GM21447 (cell line): Measurements from ENCODE around the gene PI3.
"Not testable (repeated sequence)": the region's sequence is repeated elsewhere in the genome, so short reads cannot be mapped to it uniquely, and the experiment has no call there.

Experiments
- ATAC-seq: cut with Tn5 transposase; IDR thresholded peaks from one replicate; pipeline ENCODE4 v1.9.1; 2021; ENCODE audit not compliant: unreplicated experiment

The PI3 gene, protein sequence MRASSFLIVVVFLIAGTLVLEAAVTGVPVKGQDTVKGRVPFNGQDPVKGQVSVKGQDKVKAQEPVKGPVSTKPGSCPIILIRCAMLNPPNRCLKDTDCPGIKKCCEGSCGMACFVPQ

DNA sequence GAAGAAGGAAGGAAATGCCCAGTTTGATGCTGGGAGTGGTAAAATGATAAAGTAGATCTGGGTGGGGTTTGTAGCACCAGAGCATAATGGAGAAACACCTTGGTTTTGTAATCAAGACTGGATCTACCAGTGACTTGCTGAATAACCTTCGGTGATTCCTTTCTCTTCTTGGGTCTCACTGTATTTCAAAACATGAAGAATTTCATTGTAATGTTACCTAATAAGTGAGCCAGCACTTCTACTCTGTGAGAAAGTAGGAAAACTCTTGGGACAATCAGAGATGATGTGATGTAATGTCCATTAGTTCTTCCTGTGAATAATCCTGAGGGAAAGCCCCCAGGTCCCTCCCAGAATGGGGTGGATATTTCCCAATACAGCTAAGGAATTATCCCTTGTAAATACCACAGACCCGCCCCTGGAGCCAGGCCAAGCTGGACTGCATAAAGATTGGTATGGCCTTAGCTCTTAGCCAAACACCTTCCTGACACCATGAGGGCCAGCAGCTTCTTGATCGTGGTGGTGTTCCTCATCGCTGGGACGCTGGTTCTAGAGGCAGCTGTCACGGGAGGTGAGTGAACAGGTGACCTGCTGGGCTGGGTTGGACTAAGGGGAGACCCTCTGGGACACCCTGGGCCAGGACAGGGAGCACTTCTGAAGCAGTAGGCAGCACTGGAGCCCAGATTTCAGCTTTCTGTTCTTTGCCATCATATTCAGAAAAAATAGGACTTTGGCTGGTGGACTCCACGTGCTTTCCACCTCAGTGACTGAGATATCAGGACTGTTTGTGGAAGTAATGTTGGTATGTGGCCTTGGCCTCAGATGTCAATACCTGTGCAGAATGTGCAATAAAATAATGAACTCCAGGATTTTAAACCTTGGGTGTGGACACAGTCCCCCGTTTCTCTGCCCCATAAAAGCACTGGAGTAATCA, at the start of gene PI3:
TSS of gene PI3 (plus strand) at position 469 of the 931 bp plus-strand sequence. CDS start at position 490, 21 bp downstream.
- ATAC-seq, result no peak

DNA sequence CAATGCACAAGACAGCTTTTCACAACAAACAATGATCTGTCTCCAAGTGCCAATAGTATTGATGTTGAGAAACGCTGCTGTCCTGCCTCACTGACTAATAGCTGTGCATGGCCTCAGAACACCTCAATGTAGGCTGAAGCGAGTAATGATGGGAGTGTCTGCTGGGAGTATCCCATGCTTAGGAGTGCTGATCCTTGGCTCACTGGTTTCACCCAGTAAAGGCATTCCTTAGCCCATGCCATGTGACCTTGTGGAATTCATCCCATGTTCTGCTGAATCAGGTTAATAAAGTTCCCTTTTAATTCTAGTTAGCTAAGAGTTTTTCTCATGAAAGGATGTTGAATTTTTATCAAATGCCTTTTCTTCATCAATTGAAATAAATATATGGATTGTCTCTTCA, 46.6 kb upstream of the PI3 start:
- no peak for ATAC-seq

DNA sequence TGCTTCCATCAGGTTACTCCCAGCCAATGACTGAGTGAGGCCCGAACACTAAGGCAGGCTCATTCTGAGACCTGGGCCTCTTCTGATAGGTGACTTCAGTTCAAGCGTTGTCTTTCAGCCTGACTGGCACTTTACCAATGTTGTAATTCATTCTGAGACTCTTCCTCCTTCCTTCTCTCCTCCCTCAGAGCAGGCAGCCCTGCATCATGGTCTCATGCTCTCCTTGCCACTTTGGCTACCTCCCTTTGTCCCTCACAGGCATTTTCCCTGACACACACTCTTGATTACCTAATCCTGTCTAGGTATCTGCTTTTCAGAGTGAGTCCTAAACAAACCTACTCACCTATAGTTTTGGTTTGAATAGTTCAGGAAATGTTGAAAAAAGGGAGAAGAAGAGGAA, 37.8 kb upstream of the PI3 start:
- ATAC-seq, result no peak

DNA sequence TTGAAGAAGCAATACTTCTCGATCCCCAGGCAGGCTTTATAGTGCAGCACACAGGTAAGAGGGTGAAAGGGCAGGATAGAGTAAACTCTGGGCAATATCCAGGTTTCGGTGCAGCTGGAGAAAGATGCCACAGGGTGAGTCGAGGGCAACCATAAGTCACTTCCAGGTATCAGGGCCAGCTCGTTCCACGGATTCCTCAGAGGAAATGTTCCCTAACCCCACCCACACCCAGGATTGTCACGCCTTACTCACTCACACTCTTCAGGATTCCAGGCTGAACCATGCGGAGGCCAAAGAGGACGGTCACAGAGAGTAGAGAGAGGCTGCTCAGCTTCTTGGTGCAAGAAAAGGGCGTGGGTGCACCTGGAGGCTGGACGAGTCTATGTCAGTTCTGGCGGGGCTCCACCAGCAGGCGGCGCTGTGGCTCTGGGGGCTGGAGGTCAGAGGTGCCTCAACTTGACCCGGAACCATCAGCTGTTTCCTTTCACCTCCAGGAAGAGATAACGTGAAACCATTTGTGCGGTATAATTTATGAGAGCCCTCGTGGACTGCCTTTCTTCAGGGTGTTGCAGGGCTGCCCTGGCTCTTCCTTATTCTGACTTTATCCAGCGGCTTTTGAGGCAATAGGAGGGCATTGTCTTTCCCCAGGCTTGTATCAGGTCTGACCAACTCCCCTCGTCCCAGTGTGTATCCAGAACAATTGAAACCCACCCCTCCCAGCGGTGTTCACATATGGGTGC, 36.0 kb upstream of the PI3 start:
- no peak for ATAC-seq

DNA sequence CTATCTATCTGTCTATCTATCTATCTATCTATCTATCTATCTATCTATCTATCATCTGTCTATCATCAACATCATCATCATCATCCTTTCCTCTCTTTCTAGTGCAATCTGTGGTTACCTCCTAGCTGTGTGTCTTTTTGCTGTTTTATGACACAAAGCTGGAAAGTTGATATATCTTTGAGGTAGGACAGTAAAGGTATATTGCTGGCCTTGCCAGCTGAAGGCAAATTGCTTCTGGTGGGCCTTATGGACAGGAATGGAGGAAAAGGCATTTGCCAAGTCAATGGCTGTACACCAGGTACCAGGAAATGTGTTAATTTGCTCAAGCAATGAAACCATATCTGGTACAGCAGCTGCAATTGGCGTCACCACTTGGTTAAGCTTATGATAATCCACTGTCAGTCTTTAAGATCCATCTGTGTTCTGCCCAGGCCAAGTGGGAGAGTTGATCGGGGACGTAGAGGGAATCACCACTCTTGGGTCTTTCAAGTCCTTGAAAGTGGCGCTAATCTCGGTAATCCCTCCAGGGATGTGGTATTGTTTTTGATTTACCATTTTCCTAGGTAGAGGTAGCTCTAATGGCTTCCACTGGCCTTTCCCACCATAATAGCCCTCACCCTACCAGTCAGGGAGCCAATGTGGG, 34.8 kb upstream of the PI3 start:
- not testable (repeated sequence) for ATAC-seq

DNA sequence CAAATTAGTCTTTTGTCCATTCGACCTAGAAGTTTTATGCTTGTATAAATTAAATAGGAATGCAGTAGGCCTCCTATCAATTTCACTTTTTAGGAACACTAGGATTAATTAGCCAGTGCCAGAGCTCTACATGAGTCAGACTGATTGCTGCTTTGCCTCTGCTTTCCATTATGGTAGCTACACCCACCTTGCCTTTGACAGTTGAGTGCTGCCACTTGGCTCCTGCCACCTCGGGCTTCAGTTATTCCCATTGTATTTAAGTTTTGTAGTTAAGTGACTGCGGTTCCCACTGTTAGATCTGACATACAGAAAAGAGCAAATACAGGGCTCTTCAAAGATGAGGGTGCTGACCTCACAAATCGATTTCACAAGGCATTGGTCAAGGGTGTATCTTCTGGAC, 33.9 kb upstream of the PI3 start:
- no peak for ATAC-seq

DNA sequence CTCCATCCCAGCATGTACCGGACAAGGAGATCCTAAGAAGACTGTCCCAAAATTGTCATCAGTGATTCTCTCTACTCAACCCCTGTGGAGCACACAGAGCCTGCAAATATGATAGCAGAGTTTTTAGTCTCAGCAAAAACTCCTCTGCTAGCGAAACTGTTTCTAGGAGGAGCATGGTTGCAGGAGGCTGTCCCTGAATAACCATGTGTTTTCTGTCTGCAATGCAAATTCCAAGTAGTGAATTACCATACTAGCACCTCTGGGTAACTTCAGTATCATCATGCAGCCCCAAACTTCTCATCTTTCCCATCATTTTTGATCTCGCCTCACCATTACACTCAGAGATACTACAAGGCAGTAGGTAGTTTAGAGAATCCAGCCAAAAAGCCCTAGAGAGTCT, 25.6 kb upstream of the PI3 start:
- no peak for ATAC-seq

DNA sequence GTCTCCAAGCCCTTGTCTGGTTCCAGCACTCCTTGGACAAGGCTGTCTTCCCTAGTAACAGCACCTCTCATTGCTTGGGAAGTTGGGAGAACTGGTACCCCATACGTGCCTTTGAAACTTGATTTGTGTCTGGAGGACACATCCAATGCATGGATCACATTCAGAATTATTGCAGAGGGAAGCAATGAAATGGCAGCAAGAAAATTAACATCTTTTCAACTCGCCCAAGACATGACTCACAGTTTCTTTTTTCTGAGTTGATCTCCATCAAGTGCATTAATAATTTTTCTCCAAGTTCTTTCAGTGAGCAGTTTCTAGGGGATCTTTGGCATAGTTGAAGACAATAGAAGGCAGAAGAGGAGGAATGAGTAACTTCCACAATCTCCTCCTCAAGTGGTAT, 22.3 kb upstream of the PI3 start:
- no peak for ATAC-seq

DNA sequence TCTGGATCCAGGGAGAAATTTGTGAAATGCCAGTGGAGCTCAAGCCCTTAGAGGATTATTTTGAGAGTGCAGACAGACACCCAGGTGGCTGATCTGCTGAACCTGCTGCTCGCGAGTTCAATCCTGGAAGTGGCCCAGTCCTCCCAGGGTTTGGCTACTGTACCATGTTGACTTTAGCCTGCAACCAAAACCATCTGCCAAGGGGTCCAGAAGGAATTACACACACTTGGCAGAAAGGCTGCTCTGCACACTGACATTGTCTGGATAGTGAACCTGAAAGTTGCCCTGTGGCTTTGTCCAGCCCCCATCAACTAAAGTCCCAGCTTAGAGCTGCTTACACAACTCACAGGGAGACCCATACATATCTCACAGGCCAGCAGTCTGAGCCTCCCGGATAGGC, 21.6 kb upstream of the PI3 start:
- ATAC-seq, result no peak

DNA sequence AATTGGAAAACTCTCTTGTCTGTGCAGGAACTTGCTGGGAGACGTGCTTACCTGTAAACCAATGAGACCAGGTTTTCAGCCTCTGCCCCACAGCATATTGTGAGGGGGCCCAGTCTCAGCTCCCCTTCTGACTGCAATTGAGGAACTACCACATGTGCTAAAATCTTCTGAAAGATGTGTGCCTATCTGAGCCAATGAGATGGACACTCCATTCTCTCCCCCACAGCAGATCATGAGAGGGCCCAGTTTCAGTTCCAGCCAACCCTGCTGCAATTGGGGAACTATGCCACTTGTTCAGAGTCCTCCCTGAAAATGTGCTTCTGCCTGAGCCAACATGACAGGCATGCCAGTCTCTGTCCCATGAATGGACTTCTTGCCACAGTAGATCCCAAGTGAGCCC, 20.9 kb upstream of the PI3 start:
- no peak for ATAC-seq

DNA sequence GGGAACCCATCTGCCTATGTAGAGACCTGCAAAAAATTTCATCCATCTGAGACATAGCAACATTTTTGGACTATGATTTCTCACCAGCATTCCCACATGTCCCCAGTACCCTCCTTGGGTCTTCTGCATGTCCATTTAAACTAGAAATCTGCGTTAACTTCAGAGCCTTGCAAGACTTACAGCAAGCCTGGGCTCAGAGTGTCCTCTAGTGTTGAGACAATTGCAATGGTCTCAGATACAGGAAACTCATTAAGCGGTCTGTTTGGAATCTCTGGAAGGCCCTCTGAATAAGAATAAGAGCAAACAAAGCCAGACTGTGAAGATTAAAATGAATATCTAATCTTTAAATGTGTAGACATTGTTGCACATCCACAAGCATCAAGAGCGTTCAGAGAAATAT, 20.5 kb upstream of the PI3 start:
- ATAC-seq, result no peak

DNA sequence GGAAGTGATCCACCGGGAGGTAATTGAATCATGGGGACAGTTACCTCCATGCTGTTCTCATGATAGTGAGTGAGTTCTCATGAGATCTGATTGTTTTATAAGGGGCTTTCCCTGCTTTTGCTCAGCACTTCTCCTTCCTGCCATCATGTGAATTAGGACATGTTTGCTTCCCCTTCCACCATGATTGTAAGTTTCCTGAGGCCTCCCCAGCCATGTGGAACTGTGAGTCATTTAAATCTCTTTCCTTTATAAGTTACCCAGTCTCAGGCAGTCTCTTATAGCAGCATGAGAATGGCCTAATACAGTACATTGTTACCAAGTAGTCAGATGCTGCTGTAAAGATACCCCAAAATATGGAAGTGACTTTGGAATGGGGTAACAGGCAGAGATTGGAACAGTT, 19.9 kb upstream of the PI3 start:
- not testable (repeated sequence) for ATAC-seq

DNA sequence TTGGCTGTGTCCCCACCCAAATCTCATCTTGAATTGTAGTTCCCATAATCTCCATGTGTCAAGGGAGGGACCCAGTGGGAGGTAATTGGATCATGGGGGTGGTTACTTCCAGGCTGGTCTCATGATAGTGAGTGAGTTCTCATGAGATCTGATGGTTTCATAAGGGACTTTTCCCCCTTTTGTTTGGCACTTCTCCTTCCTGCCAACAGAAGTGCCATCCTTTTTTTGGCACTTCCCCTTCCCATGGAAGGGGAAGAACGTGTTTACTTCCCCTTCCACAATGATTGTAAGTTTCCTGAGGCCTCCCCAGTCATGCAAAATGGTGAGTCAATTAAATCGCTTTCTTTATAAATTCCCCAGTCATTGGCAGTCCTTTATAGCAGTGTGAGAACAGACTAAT, 18.0 kb upstream of the PI3 start:
- no peak for ATAC-seq

DNA sequence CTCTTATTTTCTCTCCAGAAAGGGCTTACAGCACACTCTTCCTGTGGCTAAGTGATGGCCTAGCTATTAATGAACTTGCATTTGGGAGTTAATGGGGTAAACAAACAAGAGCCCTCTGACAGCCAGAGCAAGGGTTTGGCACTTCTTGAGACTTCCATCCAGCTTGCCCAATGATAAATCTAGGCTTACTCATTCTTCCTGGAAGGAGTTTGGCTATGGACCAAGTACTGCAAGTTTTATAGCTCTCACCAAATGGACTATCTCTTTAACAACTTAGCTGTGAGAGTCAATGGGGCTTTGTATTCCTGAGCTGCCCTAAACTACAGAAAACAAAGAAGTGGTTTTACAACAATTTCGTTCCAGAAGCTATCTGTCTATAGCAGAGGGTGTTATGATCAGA, 16.7 kb upstream of the PI3 start:
- no peak for ATAC-seq

DNA sequence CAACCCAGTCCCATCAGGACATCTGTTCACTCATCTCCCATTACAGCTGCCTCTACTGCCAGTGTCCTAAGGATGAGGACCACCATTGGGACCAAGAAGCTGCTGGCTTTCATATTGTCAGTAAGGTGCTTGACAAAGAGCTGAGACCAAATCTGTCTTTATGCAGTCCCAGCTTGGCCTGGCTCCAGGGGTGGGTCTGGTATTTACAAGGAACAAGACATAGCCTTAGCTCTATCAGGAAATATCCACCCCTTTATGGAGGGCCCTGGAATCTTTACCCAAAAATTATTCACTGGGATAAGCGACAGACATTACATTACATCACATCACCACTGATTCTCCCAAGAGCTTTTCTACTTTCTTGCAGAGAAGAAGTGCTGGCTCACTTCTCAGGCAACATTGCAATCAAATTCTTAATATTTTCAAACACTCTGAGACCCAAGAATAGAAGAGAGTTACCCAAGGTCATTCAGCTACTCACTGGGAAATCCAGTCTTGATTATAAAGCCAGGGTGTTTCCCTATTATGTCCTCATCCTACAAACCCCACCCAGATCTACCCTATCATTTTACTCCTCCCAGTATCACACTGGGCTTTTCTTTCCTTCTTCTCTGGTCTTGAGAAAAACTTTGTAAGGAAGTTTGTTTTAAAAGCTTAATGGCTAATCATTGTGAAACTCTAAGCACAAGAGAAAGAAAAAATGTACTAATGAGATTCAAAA, 11.5 kb upstream of the PI3 start:
- ATAC-seq, result no peak

DNA sequence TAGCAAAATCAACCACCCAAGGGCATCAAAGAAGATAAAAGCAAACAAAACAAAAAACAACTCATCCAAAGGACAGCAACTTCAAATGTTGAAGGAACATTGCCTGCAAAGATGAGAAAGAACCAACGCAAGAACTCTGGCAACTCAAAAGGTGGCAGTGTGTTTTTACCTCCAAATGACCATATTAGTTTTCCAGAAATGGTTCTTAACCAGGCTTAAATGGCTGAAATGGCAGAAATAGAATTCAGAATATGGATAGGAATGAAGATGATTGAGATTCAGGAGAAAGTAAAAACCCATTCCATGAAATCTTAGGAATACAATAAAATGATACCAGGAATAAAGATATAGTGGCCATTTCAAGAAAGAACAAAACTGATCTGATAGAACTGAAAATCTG, 9.8 kb upstream of the PI3 start:
- ATAC-seq, result no peak

DNA sequence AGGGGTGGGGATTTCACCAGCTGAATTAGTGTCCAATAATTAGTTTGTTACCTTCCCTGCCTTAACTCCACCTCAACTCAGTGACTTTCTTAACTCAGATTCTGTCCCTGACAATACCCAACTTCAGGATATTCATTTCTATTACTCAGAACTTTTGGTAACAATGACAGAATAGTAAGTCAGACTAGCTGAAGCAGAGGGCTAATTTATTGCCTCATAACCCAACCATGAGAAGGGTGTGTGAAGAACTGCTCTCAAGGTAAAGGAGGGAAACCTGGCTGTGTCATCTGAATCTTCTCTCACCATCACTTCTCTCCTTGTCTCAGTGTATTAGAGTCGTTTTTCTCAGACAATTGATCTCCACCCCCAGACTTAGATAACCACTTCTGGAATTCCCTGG, 1.2 kb upstream of the PI3 start:
- ATAC-seq, result no peak

DNA sequence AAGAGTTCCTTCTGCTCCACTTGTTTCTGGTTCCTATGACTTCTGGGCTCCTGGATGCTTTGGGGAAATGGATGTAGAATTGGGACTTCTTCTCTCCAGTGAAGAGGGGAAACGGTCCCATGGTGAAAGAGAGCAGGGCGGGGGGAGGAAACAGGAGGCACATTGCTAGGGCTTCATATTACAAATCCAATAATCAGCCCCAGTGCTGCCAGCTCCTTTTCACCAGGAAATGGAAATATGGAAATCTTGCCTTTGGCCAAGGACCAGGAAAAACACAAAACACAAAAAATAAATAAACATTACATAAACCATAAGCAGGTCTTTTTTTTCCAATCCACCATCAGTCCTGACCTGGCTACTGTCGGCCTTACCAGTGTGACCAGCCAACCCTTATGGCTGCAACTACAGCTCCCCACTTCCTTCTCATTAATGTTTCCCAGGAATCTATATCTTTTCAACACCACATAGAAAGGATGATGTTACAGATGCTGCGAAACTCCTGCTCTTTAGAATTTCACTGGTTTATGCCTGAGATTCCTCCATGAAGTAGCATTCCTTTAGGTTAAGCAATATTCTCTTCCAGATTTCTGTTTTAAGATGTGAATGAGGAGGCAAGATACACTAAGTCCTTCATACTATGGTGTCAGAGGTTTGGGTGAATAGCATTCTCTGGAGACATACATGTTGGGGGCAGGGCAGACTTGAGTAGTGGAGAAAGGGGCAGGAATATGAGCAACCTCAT, 2.0 kb downstream of the PI3 start:
- ATAC-seq, result no peak

DNA sequence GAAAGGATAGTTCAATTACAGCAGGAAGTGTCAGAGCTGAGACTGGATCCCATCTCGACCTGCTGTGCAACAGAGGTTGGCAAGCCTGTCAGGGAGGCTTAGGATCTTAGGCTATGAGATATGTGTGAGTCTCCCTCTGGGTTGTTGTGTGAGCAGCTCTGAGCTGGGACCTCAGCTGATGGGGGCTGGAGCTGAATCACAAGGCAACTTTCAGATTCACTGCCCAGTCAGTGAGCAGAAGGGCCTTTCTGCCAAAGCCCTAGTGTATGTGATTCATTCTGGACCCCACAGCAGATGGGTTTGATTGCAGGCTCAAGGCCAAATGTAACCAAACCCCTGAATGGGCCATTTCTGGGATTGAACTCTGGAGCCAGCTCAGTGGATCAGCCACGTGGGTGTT, 4.5 kb downstream of the PI3 start:
- no peak for ATAC-seq

DNA sequence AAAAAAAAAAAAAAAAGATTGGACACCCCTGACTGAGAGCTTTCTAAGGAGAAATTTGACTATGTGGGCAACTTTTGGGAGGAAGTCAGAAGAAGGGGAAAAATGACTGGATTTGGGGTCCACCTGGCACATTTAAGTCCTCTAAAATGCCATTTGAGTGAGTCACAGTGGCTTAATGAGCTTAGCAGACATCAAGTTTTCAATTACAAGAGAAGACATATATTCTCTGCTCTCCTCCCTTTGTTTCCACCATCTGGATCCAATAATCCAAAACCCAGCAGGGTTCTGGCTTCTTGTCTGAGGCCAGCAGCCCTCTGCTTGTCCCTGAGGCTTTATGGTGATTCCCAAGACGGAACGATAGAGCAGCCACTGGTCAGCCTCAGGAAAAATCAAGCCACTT, 6.9 kb downstream of the PI3 start:
- no peak for ATAC-seq
